Activated effector memory CD4-positive, alpha-beta T cell treated with Interleukin-2 at 50 U/mL for 16 hours (primary cell): ENCODE results near the gene CDH4.

Experiments used
- DNase-seq: peaks from one replicate; pipeline ENCODE4 v3.0.0-alpha.2; 2020

Gene CDH4

GRCh38 chr20:61912665-61913422, 660.8 kb downstream of the CDH4 start:
- DNase-seq, result no peak

GRCh38 chr20:61913423-61914225, 661.6 kb downstream of the CDH4 start:
- DNase-seq, result no peak

- no peak for DNase-seq
Observed at GRCh38 chr20:61915101-61915500, 663.0 kb downstream of the CDH4 start.

- DNase-seq, result no peak
Observed at GRCh38 chr20:61916318-61916891, 664.3 kb downstream of the CDH4 start.

- no peak for DNase-seq
Observed at GRCh38 chr20:61917474-61918145, 665.5 kb downstream of the CDH4 start.

- DNase-seq, result no peak
Observed at GRCh38 chr20:61918548-61918947, 666.5 kb downstream of the CDH4 start.

GRCh38 chr20:61919239-61919638, 667.2 kb downstream of the CDH4 start:
- DNase-seq, result no peak

- no peak for DNase-seq
Observed at GRCh38 chr20:61919675-61920365, 667.8 kb downstream of the CDH4 start.

- DNase-seq, result no peak
Observed at GRCh38 chr20:61922411-61922810, 670.4 kb downstream of the CDH4 start.

- DNase-seq, result no peak
Observed at GRCh38 chr20:61922936-61923335, 670.9 kb downstream of the CDH4 start.

GRCh38 chr20:61923371-61924166, 671.5 kb downstream of the CDH4 start:
- DNase-seq, result no peak

- DNase-seq, result no peak
Observed at GRCh38 chr20:61924211-61924857, 672.3 kb downstream of the CDH4 start.

- no peak for DNase-seq
Observed at GRCh38 chr20:61924858-61925554, 672.9 kb downstream of the CDH4 start.

- DNase-seq, result no peak
Observed at GRCh38 chr20:61925555-61926252, 673.6 kb downstream of the CDH4 start.

GRCh38 chr20:61926253-61926613, 674.2 kb downstream of the CDH4 start:
- DNase-seq, result no peak

- no peak for DNase-seq
Observed at GRCh38 chr20:61926796-61927192, 674.7 kb downstream of the CDH4 start.

- DNase-seq, result no peak
Observed at GRCh38 chr20:61927193-61927825, 675.2 kb downstream of the CDH4 start.

- no peak for DNase-seq
Observed at GRCh38 chr20:61927826-61928541, 675.9 kb downstream of the CDH4 start.

GRCh38 chr20:61929561-61929960, 677.5 kb downstream of the CDH4 start:
- DNase-seq, result no peak
